HG03378 (cell line): ENCODE data around the gene CERS5.

ENCODE experiments used
- ATAC-seq: cut with Tn5 transposase; IDR thresholded peaks from one replicate; pipeline ENCODE4 v1.9.1; 2021; ENCODE audit warnings: mild to moderate bottlenecking, moderate library complexity; ENCODE audit not compliant: unreplicated experiment

CERS5 gene, protein sequence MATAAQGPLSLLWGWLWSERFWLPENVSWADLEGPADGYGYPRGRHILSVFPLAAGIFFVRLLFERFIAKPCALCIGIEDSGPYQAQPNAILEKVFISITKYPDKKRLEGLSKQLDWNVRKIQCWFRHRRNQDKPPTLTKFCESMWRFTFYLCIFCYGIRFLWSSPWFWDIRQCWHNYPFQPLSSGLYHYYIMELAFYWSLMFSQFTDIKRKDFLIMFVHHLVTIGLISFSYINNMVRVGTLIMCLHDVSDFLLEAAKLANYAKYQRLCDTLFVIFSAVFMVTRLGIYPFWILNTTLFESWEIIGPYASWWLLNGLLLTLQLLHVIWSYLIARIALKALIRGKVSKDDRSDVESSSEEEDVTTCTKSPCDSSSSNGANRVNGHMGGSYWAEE

DNA sequence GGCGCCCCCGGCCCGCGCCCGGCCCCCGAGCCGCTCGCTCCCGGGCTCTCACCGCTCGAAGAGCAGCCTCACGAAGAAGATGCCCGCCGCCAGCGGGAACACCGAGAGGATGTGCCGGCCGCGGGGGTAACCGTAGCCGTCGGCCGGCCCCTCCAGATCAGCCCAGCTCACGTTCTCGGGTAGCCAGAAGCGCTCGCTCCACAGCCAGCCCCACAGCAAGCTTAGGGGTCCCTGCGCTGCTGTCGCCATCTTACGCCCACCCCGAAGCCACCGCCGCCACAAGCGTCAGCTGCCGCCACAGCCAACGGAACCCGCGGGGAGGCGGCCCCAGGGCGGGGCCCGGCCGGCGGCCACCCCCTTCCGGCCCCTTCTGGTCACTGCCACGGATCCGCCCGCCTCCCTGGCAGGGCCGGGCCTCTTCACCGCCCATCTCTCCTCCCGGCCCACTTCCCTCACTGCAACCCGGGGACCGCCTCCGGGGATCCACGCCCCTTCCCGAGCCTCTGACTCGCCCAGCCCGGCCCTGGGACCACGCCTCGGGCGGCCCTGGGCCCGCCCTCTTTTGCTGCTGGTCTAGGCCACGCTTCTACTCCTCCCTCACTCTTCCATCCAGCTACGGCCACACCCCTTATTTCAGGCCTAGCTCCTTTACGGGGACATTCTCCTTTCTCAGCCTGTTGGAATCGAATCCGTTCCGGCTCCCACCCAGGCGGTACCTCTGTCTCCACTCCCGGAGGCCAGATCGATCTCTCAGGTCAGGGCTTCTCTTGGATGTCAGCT, at the start of gene CERS5:
Gene CERS5 (minus strand): TSS at position 321 of the 780 bp plus-strand sequence. CDS start 72 bp downstream, at position 249.
- ATAC-seq = peak; percentile 91

DNA sequence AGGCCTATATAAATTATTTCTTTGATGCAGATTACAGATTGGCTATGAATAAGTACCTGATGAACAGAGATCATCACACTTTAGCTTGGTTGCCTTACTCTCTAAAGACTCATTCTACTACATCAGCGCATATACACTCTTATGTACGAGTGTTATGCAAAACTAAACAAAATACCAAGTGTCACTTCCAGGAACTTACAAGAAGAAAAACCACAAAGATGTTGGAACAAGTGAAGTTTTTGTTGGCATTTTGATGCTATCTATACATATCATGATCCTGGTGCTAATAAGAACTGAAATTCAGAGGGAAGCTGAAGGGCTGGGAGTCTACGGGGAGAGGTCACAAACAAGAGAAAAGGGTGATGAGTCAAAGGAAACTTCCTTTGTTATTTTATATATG, 47.9 kb upstream of the CERS5 start:
- no peak for ATAC-seq

DNA sequence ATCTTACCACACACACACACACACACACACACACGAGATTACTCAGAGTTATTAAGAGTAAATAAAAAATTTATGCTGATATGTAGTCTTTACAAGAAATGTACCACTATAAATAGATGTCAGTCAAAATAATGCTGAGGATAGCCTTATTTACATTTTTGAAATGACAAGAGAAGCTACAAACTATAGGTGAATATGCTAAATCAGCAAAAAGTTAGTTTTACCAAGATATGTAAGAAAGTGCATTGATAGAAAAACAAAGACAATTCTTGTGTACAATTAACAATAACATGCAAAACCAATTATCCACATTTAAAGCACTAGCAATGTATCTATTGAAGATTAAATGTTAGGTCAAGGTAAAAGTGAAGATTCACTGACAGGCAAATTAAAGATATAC, 46.8 kb upstream of the CERS5 start:
- ATAC-seq = no peak

DNA sequence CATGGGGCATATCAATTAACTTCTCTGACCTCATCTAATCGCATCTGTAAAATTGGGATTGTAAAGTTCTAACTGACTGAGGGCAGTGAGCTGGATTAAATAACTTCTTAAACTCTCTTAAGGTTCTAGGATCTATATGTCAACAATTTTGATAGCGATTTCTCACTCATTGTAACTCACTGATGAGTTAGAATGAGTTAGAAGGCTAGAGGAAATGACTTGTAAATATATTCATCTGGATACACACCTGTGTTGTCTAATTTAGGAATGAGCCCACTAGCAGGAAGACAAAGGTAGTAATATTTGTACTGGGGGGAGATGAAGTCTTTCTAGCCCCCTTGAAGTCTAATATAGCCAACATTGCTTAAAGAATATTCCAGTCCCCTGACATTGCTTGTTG, 46.3 kb upstream of the CERS5 start:
- no peak for ATAC-seq

DNA sequence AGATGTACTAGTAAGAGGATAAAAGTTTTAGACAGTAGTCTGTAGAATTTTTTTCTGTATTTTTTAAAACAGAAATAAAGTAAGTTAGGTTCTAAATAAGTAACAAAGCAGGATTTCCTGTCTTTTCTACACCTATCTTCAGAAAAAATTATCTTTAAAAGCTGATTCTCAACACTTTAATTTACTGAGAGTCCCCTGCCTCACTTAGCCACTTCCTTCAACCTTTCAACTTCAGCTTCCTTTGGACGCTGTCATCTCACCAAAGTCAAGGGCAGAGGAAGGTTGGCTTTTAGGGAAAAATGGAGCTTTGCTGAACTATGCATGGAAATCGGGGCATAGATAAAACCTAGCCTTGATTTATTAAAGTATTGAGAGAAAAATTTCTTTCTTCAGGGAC, 44.9 kb upstream of the CERS5 start:
- ATAC-seq = no peak

DNA sequence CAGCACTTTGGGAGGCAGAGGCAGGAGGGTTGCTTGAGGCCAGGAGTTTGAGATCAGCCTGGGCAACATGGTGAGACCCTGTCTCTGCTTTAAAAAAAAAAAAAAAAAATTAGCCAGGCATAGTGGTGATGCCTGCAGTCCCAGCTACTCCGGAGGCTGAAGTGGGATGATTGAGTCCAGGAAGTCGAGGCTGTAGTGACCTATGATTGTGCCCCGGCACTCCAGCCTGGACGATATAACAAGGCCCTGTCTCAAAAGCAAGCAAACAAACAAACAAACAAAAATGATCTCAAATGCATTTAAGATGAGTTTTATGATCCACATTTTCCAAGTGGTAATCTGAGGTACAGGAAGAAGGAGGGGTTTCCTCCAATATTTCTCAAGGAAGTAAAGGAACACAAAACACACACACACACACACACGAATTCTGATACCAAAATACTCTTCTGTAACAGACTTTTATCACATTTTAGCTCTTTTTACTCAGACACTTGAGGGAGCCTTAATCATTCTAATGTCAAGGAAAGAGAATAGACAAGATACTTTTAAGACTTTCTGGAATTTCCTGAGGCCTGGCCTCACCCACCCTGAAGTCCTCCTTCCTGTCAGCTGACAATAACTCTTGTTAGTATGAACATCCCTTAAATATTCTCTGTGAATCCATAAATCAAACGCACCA, 44.4 kb upstream of the CERS5 start:
- ATAC-seq = no peak

DNA sequence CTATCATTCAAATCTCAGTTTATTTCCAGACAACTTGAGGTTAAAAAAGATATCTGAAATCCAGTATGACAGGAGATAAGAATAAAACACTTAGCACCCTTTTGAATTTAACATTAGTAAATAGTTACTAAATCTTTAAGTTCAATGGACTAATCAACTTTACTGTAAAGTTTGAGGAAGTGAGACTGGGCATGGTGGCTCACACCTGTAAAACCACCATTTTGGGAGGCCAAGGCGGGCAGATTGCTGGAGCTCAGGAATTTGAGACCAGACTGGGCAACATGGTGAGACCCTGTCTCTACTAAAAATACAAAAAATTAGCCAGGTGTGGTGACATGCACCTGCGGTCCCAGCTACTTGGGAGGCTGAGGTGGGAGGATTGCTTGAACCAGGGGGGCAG, 40.3 kb upstream of the CERS5 start:
- ATAC-seq = no peak

DNA sequence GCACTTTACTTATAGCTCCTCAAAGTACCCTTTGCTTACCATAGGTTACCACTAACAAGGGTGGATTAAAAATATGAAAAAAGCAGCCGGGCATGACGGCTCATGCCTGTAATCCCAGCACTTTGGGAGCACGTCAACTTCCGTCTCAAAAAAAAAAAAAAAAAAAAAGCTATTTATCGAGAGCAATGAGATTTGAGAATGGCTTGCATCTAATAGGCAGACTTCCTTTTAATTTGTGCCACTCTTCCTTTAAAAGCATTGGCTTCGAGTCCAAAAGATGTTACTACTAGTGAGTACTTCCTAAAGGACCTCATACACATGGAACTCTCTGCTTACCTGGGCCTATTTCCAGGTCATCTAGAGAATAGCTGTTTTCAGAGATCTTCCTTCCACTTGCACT, 38.5 kb upstream of the CERS5 start:
- no peak for ATAC-seq

DNA sequence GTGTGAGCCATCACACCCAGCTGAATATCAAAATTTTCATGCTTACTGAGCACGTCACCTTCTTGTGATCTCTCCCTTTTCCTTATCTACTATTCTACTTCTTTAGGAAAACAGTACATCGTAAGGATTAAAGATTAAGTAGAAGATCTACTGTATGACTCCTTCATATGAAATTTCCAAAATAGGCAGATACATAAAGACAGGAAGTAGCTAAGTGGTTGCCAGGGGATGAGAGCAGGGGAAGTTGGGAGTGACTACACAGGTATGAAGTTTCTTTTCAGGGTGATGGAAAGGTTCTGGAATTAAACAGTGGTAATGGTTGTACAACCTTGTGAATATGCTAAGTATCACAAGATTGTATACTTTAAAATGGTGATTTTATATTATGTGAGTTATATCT, 36.5 kb upstream of the CERS5 start:
- no peak for ATAC-seq

DNA sequence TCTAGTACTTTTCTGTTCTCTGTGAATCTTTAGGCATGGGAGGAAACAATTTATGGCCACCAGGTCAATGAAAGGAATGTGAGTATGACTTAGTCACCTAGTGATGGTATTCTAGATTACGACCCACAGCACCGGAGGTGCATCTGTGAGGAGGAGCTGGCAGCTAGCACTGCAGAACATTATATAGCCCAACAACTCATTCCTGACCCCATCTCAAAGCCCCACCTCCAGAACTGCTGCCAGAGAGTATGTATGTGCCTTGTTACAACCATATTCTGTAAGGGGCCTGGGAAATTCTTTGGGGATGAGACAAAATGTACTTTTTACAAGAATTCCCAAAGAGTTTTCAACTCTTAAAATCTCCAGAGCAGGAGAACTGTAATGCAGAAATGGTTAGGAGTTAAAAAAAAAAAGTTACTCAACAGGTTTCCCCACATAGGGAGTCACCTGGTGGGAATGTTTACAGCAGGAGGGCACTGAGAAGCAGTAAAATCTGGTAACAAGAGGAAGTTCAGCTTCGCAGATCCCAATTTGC, 34.9 kb upstream of the CERS5 start:
- no peak for ATAC-seq

DNA sequence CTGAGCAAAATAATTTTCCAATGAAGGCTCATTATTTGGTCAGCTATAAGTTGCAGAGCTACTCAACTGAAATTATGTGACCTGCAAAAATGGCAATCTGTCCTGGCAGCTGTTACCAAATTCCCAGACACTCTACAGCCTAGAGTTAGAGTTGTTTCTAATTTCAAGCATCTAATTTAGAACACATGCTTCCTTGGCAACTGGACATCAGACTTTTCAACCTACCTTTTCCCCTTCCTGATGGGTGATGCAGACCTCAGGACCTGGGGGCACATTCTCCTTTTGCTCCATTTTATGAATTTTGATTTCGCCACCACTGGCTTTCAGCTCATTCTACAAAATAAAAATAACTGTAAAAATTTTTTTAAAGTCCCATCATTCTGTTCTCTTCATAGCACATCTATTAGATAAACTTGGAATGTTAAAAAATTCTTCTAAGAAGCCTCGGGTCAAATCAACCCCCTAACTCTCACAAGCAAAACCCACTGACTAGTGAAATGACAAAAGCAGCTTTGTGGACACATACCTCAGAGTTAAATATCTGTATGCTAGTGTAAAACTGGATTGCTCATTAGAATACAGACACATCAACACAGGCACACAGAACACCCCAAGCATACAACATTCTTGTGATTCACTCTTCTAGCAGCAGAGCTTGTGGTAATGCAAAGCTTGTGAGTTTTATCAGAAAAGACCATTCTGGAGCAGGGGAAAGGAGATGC, 33.5 kb upstream of the CERS5 start:
- no peak for ATAC-seq

DNA sequence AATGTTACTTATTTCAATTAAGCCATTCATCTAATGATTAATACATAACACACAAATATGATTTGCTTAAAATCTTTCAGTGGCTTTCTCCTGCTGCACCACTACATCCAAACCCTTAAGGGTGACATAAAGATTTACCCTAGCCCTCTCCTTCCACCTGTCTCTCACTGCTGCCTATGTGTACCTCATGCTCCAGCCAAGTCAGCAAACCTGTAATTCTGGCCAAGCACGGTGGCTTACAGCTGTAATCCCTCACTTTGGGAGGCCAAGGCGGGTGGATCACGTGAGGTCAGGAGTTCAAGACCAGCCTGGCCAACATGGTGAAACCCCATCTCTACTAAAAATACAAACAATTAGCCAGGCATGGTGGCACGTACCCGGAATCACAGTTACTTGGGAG, 31.7 kb upstream of the CERS5 start:
- no peak for ATAC-seq

DNA sequence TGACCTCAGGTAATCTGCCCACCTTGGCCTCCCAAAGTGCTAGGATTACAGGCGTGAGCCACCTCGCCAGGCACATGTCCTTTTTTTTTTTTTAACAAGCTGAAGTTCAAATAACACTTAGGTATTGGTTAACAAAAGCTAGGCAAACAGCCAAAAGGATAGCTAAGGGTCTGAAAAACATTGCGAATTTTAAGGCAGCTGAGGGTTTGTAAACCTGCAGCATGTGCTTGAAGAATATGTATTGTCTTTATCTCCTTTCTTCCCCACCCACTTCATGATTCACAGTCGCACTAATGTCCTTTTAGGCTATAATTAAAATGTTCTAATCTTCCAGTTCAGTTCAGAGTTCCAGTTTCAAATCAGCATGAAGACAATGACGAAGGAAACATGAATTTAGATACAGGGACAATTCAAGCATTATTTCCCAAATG, 30.1 kb upstream of the CERS5 start:
- no peak for ATAC-seq

DNA sequence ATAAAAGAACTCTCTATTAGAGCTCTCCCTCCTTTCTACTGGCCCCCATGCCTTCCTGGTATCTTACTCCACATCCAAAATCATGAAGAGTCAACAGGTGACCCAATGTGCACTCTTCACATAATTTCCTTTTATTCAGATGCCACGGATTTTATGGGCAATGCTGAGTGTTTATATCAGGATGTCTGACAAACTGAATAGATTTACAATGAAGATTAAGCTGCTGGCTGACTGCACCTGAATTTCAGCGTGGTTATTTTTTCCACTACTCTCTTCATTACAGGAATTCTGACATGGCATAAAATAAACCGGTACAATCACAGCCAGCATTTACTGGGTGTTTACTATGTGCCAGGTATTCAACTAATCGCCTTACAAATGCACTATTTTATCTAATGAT, 29.4 kb upstream of the CERS5 start:
- ATAC-seq = no peak

DNA sequence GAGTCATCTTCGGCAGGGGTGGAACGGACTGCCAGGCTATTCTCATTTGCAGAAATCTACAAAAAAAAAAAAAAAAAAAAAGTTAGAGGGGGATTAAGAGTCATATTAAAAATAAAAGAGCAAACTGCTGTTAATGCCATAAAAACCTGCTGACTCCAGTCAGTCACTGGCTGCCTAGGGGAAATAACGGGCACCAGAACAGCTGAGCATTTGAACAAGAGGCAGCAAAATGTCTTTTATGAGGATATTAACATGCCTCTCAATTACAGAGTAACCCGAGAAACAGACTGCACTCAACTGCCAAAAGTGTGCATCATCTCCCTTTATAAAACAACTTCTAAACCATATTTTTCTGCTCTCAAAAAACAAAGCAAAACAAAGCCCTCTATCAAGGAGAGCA, 28.7 kb upstream of the CERS5 start:
- no peak for ATAC-seq

DNA sequence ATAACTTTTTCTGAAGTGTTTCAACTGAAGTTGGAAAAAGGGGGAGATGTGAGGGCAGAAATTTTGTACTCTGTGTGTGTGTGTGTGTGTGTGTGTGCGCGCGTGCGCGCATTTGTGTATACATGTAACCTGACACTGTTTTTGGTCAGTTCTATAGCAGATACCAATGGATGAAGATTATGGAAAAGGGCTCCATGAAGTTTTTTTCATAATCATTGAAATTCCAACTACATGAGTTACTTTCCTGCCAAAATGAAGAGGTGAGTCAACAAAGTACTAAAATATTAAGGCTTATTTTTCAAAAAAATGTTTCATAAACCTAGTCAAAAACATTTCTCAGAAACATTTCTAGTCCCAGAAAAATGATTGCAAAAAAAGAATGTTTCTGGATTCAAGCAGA, 25.7 kb upstream of the CERS5 start:
- ATAC-seq = no peak

DNA sequence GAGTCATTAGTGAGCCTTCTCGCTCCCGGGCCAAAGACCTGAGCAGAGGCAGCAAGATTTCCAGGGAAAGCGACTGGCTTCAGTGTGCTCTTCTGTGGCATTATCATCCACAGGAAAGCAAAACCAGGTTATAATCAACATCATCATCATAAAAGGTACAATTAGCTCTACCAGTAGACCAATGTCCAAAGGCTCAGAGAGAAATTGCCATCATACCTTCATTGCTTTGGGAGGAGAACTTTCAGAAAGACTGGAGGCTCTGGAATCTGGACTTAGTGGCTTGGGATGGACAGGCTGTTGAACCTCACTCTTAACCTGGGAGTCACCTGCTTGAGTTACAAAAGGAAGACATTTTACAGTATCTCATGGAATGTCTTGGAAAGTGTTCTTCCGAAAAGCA, 25.1 kb upstream of the CERS5 start:
- no peak for ATAC-seq

DNA sequence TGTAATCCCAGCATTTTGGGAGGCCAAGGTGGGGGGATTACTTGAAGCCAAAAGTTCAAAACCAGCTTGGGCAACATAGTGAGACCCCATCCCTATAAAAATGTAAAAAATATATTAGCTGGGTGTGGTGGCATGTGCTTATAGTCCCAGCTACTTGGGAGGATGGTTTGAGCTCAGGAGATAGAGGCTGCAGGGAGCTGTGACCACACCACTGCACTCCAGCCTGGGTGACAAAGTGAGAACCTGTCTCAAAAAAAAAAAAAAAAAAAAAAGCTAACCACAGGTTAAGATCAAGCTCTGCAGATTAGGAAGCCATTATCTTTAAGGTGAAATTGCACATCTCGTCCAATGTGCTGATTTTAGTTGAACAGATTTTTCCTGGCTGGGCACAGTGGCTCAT, 23.7 kb upstream of the CERS5 start:
- ATAC-seq = no peak

DNA sequence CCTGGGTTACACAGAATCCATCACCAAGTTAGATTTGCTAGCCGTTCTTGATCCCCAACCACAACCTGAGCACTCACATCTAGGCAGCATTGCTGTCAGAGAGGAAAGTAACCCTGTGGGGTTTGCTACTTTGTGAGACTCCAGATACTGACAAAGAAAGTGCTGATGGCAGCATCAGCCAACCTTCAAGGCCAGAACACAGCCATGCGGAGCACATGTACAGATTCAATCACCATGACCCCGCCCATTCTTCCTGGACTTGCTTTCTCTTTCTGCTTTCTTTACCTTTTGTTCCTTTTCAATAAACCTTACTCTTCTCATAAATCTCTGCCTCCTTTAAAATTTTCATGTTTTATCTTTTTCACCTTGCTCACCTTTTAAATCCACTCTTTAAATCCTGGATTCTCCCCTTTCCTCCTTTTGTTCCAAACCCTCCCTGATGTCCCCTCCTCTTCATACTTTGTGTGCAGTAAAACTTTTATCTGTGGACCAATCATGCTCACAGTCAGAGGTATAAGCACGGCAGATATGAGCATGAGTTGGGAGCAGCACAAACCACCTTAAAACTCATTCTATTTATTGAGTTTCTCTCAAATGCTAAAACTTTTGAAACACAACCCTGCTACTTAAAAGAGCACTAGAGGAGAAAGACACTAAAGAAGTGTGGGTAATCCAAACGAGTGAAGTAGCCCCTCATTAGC, 21.9 kb upstream of the CERS5 start:
- no peak for ATAC-seq

DNA sequence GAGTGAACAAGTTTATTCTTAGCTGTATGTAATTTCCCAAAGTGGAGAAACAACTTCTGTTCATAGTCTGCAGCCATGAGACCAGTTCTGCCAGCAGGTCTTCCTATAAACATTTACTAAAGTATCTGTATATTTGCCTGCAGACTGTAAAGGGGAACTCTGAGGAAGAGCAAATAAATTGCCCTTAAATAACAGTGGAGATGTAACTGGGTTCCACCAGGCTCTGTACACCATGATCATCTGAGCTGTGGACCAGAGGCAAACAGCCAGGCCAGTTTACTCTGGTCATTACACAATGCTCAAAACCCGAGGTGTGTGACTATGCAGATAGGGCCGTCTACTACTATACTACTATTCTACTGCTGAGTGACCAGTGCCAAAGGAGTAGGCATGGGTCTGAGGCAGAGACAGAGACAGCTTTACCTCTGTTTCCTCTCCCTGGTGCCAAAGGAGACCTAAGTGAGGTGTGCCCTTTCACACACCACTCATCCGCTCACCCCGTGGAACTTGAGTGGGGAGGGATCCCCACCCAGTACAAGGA, 21.1 kb upstream of the CERS5 start:
- ATAC-seq = no peak
